Ishikawa (cell line): ENCODE data around the gene THAP6.

ENCODE experiments used
- CEBPB ChIP-seq: IDR thresholded peaks from 2 replicates; pipeline ENCODE4 v1.6.1; 2012
- EGR1 ChIP-seq: IDR thresholded peaks from 2 replicates; pipeline ENCODE4 v1.6.1; 2012
- EP300 ChIP-seq: IDR thresholded peaks from 2 replicates; pipeline ENCODE4 v1.6.1; 2012; ENCODE audit warnings: borderline replicate concordance
- RAD21 ChIP-seq: IDR thresholded peaks from 2 replicates; pipeline ENCODE4 v1.6.1; 2012; ENCODE audit warnings: low read depth
- REST ChIP-seq: IDR thresholded peaks from 2 replicates; pipeline ENCODE4 v1.6.1; 2012; ENCODE audit warnings: low read depth, mild to moderate bottlenecking
- TAF1 ChIP-seq: IDR thresholded peaks from 2 replicates; pipeline ENCODE4 v1.6.1; 2012; ENCODE audit warnings: low read depth, mild to moderate bottlenecking
- TCF12 ChIP-seq: IDR thresholded peaks from 2 replicates; pipeline ENCODE4 v1.6.1; 2012; ENCODE audit warnings: low read depth
- TEAD4 ChIP-seq: IDR thresholded peaks from 2 replicates; pipeline ENCODE4 v1.6.1; 2012
- YY1 ChIP-seq: IDR thresholded peaks from 2 replicates; pipeline ENCODE4 v1.6.1; 2012; ENCODE audit warnings: low read depth

GRCh38 chr4:75512386-75513211, 1.7 kb upstream of the THAP6 start:
- TF ChIP-seq YY1 (no peak), RAD21 (no peak), REST (no peak), EGR1 (no peak), TAF1 (no peak), EP300 (no peak), TEAD4 (no peak), CEBPB (no peak), TCF12 (no peak)
